Activated T-cell treated with anti-CD3 and anti-CD28 coated beads, Interleukin-2, amount 50 U/mL, for 48 hours (primary cell): Measurements from ENCODE around the gene CACNA1C.

Experiments
- DNase-seq, 2 experiments: peaks; one replicate each; pipeline ENCODE4 v3.0.0-alpha.2; 2020

CACNA1C gene

DNA sequence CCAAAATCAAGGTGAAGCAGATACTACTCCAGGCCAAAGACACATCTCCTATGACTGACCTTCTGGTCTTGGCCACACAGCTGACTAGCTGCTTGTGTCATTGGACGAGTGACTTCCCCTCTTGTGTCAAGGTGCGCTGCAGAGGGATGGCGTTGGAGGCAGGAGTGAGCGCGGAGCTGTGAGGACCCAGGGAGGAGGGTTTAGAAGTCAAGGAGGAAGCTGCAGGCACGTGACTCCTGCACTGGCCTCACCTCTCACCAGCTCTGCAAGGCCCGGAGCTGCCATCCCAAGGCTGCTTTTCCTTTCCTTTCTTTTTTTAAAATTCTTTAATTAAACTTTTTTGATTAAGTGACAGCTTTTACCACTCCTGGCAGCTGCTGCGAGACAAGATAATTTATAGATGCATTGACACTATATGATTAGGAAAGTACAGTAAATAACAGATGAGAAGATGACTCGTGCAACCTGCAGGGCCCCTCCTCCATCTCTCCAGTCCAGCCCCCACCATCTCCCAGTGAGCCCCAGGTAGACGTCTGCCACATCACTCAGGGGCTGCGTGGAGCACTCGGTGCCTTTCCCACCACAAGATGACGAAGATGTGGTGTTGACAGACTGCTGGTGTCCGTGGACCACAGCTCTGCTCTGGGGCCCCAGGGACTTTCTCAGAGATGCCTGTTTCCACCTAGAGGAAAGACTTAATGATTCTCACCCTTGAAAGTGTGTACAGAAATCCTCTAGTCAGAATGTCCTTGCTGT is 350.6 kb downstream of the CACNA1C start:
- no peak for DNase-seq

GRCh38 chr12:2405039-2405438 is 352.3 kb downstream of the CACNA1C start:
- DNase-seq, result no peak

DNA sequence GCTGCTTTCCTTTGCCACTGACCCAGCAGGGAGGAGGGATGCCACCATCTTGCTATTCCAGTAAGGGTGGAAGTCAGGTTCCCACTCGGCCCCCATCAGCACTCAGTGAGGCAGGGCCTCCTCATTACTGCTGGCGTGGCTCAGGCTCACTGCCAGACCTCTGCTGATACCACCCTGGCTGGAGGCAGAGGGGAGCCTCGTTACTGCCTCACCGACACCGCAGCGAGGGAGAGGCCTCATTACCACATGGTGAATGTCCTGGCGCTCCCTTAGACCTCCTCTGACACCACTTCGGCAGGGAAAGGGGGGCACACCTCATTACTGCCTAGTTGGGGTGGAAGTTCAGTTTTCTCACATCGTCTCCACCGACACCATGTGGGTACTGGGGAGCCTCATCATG is 354.1 kb downstream of the CACNA1C start:
- no peak for DNase-seq

- no peak for DNase-seq
These were observed 355.5 kb downstream of the CACNA1C start for GRCh38 chr12:2408262-2408661.

DNA sequence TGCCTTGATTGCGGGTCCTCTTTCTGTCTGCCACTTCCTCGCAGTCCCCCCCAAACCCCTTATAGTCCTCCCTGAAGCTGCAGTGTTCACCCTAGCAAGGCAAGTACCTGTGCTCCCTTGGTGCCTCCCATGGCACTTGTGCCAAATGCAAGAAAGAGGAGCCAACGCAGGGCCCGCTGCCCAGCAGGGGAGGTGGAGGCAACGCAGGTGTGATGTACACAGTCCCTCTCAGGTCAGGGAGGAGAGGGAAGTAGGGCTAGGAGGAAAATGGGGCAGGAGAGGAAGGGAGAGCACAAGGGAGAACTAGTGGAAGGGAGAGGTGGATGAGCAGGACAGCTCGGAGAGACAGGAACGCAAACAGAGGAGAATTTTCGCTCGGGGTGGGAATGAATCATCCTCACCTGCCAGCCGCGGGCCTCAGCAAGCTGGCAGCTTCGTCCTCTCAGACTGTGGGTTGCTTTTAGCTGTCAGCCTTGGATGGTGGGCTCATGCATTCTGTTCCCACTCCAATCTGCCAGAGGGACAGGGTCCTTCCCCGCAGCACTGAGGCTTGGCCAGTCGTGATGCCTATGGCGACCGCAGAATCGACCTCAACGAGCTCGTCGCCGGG is 357.0 kb downstream of the CACNA1C start:
- no peak for DNase-seq

DNA sequence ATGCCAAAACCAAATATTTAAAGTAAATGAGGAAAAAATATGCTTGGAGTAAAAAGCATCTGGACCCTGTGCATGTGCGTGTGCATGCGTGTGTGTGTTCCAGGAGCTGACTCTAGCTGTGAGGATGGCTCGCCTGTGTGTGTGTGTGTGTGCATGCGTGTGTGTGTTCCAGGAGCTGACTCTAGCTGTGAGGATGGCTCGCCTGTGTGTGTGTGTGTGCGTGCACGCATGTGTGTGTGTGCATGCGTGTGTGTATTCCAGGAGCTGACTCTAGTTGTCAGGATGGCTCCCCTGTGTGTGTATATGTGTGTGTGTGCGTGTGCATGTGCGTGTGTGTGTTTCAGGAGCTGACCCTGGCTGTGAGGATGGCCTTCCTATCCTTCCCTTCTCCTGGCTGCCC is 357.7 kb downstream of the CACNA1C start:
- no peak for DNase-seq

DNA sequence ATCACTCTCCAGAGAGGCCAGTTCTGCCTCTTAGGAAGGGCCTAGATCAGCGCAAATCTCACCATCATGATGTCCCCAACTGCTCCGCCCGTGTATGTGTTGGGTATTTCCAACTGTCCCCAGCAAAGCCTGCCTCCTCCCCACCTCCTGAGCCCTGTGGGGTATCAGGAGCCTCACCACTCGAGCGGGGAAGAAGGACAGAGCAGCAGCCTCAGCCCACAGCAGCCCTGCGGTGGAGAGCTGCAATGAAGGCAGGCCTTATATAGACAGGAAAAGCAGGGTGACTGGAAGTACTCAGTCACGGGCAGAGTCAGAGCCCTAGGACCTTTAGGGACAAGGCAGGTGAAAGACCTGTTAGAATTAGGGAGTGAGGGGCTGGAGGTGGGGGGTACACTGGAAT is 358.2 kb downstream of the CACNA1C start:
- DNase-seq, result no peak

- DNase-seq, result no peak
These were observed 359.0 kb downstream of the CACNA1C start for GRCh38 chr12:2411616-2412304.

GRCh38 chr12:2412305-2412643 is 359.5 kb downstream of the CACNA1C start:
- DNase-seq, result no peak

GRCh38 chr12:2413301-2413700 is 360.5 kb downstream of the CACNA1C start:
- DNase-seq, result no peak

GRCh38 chr12:2413999-2414792 is 361.4 kb downstream of the CACNA1C start:
- no peak for DNase-seq

DNA sequence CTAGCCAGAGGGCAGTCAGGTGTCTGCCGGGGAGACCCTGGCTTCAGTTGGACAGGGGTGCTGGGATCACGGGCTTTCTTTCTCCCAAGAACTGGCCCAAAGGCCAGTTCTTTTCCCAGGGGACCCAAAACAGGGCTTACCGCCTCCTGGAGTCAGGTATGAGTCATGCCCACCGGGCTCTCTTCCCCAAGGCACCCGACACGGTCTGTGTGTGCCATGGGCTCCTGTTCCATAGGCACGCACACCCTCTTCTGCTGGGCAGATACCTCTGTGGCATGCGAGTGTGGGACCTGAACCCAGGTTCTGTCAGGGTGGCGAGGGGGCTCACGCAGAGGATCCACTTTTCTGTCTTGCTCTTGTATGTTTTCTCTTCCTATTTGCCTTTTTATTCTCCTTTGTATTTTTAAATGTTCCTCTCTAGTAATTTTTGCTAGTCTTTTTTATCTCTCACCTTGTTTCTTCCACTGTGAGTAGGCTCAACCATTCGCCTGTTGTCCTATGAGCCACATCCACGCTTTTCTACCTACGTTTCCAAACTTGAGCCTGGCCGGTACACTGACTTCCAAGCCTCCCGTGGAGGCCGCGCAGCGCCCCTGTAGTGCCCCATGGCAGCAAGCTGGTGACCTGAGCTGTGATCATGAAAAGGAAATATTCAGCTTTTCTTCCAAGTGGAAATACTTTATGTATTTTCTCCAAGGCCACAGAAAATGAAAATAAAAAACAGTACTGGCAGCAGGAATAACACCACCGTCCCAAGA is 362.2 kb downstream of the CACNA1C start:
- no peak for DNase-seq

DNA sequence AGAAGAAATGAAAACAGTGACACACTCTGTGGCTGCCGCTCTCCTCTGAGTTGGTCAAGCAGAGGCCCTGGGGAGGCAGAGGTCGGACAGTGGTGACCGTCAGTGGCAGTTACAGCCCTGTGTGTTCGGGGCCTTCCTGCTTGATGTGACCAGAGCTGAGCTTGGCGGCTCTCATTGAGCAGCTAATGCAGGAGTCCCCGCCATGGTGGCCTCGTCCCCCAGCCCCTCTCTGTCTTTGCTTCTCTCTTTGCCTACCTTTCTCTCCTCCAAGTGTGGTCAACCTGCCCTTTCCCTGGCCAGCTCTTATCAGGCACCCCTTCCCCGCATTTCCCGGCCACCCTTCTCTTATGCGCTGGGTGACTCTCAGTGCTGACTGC is 362.8 kb downstream of the CACNA1C start:
- no peak for DNase-seq

DNA sequence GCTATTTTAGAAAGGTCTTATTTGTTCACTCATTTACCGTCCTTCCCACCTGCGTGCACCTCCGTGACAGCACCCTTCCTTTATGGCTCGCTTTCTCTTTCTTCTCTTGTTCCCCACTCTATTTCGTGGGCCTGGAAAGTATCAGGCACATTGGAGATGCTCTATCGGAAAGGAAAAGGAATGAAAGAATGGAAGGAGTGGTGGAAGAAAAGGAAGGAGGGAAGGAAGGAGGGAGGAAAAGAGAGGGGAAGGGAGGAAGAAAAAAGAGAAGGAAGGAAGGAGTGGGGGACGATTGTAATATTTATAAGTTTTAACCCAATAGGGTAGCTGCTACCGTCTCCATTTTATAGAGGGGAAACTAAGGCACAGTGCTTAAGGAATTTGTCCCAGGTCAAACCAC is 363.4 kb downstream of the CACNA1C start:
- no peak for DNase-seq

DNA sequence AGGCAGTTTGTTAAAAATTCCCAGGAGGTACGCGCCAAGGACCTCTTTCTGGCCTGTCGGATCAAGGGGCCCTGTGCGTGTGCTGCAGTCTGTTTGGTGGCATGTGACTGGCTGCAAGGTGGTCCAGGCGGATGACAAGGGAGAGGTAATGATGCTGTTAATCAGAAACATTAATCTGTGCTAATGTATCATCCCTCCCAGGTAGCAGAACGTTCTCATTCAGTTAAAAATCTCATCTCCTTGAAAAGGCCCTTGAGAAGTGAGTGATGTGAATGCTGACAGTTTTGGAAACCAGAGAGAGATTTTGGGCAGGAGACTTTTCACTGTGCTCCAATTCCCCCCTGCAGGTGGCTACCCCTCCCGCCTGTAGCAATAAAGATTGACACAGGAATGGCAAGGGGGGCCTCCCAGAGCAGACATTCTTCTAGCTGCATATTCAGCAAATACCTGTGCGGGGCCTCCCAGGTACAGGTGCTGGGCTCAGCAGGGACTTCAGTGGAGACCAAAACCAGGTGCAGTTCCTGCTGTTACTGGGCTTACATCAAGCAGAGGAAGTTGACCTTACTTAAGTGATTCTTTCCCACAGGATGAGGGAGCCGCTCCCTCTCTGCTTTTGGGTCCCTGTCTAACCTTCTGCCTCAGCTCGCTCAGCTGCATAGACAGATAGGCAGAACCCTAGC is 364.8 kb downstream of the CACNA1C start:
- no peak for DNase-seq

DNA sequence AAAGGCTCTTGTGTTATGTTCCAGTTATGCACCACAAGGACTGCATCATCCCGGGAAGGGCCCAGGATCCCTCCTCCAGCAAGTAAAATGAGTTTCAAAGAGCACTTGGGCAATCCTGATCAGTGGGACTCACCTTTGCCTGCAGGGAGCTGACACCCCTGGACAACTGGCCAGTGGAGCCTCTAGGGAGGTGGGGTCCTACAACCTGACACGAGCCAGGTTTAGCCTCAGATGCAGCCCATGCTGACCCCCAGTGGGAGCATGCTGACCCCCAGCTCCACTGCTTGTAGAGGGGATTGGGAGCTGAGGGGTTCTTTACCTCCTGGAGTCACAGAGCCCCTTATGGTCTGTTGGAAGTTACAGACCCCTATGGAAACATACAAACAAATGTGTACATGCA is 365.8 kb downstream of the CACNA1C start:
- DNase-seq, result no peak

DNA sequence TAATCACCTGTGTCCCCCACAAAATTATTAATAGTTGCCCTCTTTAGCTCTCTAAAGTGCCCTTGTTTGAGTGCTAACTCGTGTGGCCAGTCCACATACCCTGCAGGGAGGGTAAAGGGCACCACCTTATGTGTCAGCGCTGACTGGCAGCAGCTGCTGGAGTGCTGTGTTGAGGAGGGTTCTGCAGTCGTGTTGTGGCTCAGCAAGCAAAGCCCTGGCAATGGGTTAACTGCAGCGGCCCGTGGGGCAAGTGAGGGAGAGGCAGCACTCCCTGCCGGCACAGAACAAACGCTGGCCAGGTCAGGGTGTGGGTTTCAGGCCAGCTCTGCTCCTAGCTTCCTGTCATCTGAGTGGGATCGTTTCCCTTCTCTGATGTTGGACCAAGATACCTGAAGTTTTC is 369.8 kb downstream of the CACNA1C start:
- DNase-seq, result no peak

DNA sequence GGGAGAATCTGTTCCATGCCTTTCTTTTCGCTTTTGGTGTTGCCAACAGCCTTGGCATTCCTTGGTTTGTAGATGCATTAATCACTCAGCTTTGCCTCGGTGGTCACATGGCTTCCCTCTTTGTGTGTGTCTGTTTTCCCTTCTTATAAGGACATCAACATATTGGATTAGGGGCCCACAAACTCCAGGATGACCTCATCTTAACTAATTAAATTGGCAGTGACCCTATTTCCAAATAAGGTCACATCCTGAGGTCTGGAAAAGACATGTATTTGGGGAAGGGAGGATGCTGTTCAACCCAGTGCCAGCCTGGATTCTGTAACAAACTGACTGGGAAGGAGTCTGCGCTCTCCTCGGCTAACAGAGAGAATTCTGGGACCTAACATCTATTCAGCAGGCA is 376.2 kb downstream of the CACNA1C start:
- no peak for DNase-seq

GRCh38 chr12:2431810-2432209 is 379.0 kb downstream of the CACNA1C start:
- no peak for DNase-seq

DNA sequence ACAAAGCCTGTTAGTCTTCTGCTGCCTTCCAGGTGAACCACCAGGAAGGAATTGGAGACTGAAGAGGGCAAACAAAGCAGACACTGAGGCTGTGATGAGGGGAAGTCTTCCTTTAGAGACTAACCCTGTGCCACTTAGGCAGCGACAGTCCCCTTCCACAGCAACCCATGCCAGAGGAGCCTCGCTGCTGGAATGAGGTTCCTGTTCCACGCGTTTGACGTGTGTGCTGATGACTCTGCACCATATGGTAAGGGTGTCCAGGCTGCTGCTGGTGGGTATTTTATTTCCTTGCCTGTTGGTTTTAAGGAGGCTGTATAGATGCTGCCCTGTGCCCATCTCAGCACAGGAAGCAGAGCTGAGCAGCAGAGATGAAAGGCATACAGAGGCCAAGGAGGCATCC is 380.1 kb downstream of the CACNA1C start:
- DNase-seq, result no peak

GRCh38 chr12:2435511-2435910 is 382.7 kb downstream of the CACNA1C start:
- no peak for DNase-seq
